GM21786 (cell line): Measurements from ENCODE around the gene NEMP2.

Experiments used
- ATAC-seq: cut with Tn5 transposase; IDR thresholded peaks from one replicate; pipeline ENCODE4 v1.9.1; 2021; ENCODE audit not compliant: unreplicated experiment

Gene NEMP2

DNA sequence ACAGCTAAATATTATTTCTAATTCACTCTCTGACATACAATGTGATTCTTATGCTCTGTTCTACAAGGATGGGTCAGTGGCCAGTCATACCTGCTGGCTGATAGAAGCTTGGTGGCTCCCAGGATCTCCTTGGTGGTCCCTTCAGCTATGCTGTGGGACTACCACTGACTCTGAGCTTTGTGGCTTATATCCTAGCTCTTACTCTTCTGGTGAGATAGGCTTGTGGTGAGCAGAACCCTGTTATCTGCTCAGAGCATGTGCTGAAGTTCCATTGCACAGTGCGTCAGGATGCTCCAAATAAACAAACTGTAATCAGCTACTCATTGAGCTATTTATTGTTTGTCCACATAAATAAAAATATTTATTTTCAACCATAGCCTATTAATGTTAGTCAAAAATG lies 74.6 kb downstream of the NEMP2 start:
- no peak for ATAC-seq

GRCh38 chr2:190458352-190459107 lies 76.0 kb downstream of the NEMP2 start:
- no peak for ATAC-seq

DNA sequence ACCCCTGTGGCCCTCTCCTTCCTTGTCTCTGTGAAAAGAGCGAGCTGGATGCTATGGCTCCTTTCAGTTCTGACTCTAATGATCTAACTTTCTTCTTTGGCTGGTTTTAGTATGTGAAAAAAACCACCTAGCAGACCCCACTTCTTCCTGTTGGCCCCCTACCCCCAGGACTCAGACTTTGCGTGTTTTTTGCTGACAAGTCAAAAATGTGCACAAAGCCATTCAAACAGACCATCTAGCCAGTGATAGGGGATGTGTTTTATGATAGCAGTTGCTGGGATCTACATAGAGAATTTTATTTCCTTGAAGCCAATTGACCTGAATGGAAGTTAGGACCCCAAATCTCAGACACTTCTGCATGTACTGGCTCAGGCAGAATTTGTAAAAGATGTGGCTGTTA lies 77.3 kb downstream of the NEMP2 start:
- no peak for ATAC-seq

- no peak for ATAC-seq
Observed at GRCh38 chr2:190456833-190457232, 77.7 kb downstream of the NEMP2 start.

- ATAC-seq = no peak
Observed at GRCh38 chr2:190455358-190456095, 79.0 kb downstream of the NEMP2 start.

GRCh38 chr2:190454795-190455194 lies 79.7 kb downstream of the NEMP2 start:
- no peak for ATAC-seq
